ENCODE data around the gene NDFIP2.

Gene NDFIP2

GRCh38 chr13:79480954-79481684 is at the start of gene NDFIP2:
TSS of gene NDFIP2 (plus strand) at chr13:79481155. CDS start at chr13:79481204, 49 bp downstream.
- DNase-seq = peak; percentile 97

- DNase-seq = no peak
Measured at GRCh38 chr13:79432086-79432485, 48.9 kb upstream of the NDFIP2 start.

- no peak for DNase-seq
Measured at GRCh38 chr13:79432992-79433391, 48.0 kb upstream of the NDFIP2 start.

GRCh38 chr13:79434556-79434955 is 46.4 kb upstream of the NDFIP2 start:
- DNase-seq = no peak

- no peak for DNase-seq
Measured at GRCh38 chr13:79435561-79435990, 45.4 kb upstream of the NDFIP2 start.

- DNase-seq = no peak
Measured at GRCh38 chr13:79439275-79439674, 41.7 kb upstream of the NDFIP2 start.

- DNase-seq = no peak
Measured at GRCh38 chr13:79440958-79441528, 39.9 kb upstream of the NDFIP2 start.

- DNase-seq = no peak
Measured at GRCh38 chr13:79442221-79442620, 38.7 kb upstream of the NDFIP2 start.

- DNase-seq = no peak
Measured at GRCh38 chr13:79442706-79443105, 38.2 kb upstream of the NDFIP2 start.

GRCh38 chr13:79445968-79446645 is 34.8 kb upstream of the NDFIP2 start:
- no peak for DNase-seq

GRCh38 chr13:79447141-79447540 is 33.8 kb upstream of the NDFIP2 start:
- no peak for DNase-seq

GRCh38 chr13:79447741-79448140 is 33.2 kb upstream of the NDFIP2 start:
- DNase-seq = no peak

GRCh38 chr13:79448413-79448812 is 32.5 kb upstream of the NDFIP2 start:
- no peak for DNase-seq

GRCh38 chr13:79450110-79450509 is 30.8 kb upstream of the NDFIP2 start:
- DNase-seq = no peak

GRCh38 chr13:79451500-79451962 is 29.4 kb upstream of the NDFIP2 start:
- DNase-seq = no peak

- DNase-seq = no peak
Measured at GRCh38 chr13:79452239-79452913, 28.6 kb upstream of the NDFIP2 start.

- no peak for DNase-seq
Measured at GRCh38 chr13:79455331-79455730, 25.6 kb upstream of the NDFIP2 start.

GRCh38 chr13:79456051-79456450 is 24.9 kb upstream of the NDFIP2 start:
- no peak for DNase-seq

GRCh38 chr13:79456656-79457365 is 24.1 kb upstream of the NDFIP2 start:
- no peak for DNase-seq

- no peak for DNase-seq
Measured at GRCh38 chr13:79457390-79457789, 23.6 kb upstream of the NDFIP2 start.

GRCh38 chr13:79457948-79458347 is 23.0 kb upstream of the NDFIP2 start:
- peak; percentile 26 for DNase-seq

- DNase-seq = no peak
Measured at GRCh38 chr13:79458436-79458835, 22.5 kb upstream of the NDFIP2 start.

- no peak for DNase-seq
Measured at GRCh38 chr13:79459906-79460305, 21.0 kb upstream of the NDFIP2 start.

All from NCI-H526 treated with DMSO at 0.1 percent for 48 hours (cell line).